Non-pigmented ciliary epithelial cell (primary cell): ENCODE results near the gene FOXP3.
"Not testable (repeated sequence)": the region's sequence is repeated elsewhere in the genome, so short reads cannot be mapped to it uniquely, and the experiment has no call there.

Source experiments
- DNase-seq: peaks from one replicate; pipeline ENCODE4 v3.0.0-alpha.2; 2010; ENCODE audit warnings: low read depth

FOXP3 gene, protein sequence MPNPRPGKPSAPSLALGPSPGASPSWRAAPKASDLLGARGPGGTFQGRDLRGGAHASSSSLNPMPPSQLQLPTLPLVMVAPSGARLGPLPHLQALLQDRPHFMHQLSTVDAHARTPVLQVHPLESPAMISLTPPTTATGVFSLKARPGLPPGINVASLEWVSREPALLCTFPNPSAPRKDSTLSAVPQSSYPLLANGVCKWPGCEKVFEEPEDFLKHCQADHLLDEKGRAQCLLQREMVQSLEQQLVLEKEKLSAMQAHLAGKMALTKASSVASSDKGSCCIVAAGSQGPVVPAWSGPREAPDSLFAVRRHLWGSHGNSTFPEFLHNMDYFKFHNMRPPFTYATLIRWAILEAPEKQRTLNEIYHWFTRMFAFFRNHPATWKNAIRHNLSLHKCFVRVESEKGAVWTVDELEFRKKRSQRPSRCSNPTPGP

DNA sequence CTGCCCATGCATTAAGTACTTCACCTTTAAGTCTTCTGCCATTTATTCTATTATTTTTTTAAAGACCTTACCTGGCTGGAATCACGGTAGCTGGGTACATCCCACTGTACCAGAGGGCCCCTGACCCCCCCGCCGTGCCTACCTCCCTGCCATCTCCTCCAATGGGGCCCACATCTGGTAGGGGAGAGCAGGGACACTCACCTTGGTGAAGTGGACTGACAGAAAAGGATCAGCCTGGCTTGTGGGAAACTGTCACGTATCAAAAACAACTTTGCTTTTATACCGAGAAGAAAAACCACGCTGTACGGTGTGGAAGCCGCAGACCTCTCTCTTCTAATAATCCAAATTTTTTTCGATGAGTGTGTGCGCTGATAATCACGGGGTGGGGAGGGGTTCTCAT, at the start of gene FOXP3:
Gene FOXP3 (minus strand): TSS at position 251 of the 400 bp plus-strand sequence. CDS start 6,205 bp downstream, outside the sequence.
- DNase-seq, result no peak

GRCh38 chrX:49312176-49312575, 47.7 kb upstream of the FOXP3 start:
- no peak for DNase-seq

DNA sequence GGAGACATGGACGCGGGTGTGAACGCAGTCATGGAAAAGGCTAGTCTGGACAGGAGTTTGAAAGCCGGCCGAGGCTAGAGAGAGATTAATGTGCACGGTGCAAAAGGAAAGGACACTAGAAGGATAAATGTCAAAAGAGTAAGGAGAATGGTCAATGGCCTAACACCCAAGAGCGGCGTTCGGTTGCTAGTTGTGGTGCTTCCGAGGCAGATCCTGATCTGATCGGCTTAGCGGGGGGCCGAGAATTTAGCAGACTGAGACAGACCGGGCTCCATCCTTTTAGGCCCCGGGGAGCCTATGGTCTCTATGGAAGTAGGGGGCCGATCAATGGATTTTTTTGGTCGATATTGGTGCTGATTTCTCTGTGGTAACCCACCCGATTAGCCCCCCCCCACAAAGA, 45.9 kb upstream of the FOXP3 start:
- no peak for DNase-seq

GRCh38 chrX:49309401-49309981, 45.0 kb upstream of the FOXP3 start:
- DNase-seq, result no peak

- no peak for DNase-seq
Measured at GRCh38 chrX:49308604-49309269, 44.2 kb upstream of the FOXP3 start.

GRCh38 chrX:49307775-49308174, 43.3 kb upstream of the FOXP3 start:
- DNase-seq, result not testable (repeated sequence)

DNA sequence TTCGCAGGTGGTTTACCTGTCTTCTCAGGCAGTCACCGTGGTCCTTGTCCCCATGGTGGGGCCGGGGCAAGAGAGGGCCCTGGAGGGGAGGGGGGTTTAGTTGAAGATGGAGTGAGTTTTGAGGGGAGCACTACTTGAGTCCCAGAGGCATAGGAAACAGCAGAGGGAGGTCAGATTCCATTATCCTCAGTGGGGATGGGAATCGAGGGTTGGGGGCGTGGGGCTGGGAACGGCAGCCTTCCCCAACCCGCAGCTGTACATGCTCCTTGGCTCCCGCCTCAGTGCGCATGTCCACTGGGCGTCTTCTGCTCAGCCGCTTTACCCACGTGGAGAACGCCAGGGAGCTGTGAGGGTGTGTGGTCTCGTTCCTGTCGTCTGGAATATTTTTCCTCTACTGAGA, 38.8 kb upstream of the FOXP3 start, which contains the start of gene GAGE10:
Gene GAGE10 (plus strand): TSS at position 301 of the 400 bp plus-strand sequence. CDS start 1,214 bp downstream, outside the sequence.
- no peak for DNase-seq

GRCh38 chrX:49300703-49301102, 36.2 kb upstream of the FOXP3 start:
- DNase-seq, result no peak

GRCh38 chrX:49299293-49299692, 34.8 kb upstream of the FOXP3 start:
- not testable (repeated sequence) for DNase-seq

GRCh38 chrX:49292400-49293362, 28.2 kb upstream of the FOXP3 start:
- DNase-seq, result no peak

DNA sequence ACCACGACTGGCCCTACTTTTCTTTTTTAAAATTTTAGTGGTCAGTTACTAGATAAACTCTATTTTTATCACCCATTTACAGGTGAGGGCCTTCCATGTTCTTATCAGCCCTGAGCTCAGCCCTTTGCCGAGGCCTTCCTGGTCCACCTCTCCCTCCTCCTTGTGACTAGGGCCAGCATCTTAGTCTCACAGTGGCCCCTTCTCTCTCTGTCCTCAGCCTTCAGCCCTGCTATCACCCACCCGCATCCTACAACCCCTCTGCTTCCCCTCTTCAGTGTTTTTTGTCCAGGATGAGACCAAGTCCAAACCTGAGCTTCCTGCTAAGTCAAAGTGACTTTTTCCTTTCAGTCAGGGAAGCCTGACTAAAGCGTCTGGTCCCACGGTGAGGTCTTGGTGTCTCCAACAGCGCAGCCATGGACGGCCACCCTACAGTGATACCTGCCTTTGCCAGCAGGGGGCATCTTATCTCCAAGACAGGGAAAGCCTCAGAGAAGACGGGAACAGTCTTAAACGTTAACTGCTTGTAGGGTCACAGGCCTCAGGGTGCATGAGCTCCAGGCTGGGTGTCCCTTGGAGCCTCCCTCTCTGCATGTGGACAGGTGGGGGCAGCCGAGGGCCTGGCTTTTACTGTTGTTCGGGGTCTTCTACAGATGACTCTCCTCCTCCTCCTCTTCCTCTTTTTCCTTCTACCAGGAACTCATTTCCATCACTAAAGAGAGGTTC, 27.3 kb upstream of the FOXP3 start:
- no peak for DNase-seq

DNA sequence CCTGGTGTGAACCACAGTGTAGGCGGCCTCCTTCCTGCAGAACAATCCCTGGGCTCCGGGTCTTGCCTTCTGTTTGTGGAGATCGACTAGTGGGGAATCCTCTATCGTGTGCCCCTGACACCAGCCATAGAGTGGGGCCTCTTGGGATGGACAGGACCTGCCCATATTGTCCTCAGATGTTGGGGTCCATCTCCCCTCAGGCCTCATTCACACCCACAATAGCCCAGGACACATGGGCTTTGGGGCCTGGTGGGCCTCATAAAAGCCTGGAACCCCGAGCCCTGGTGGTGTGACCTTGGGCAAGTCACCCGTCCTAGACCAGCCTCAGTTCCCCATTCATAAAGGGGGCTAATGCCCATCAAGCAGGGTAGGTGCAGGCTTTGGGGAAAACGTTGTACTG, 25.7 kb upstream of the FOXP3 start:
- no peak for DNase-seq

- DNase-seq, result no peak
Measured at GRCh38 chrX:49287665-49288064, 23.2 kb upstream of the FOXP3 start.

DNA sequence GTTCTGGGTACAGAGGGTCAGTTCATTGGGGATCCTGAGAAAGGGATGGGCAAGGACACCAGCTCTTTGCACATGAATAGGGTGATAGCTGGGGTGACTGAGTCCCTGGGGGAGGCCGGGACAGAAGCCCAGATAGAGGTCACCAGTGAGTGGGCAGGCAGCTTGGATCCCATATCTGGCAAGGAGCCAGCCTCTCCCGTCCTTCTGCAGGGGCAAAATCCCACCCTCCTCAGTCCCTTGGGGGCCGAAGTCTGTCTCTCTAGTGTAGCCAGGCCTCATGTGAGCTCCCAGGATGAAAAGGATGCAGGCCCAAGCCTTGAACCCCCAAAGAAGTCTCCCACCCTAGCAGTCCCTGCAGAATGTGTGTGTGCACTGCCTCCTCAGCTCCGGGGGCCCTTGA, 22.1 kb upstream of the FOXP3 start:
- no peak for DNase-seq

DNA sequence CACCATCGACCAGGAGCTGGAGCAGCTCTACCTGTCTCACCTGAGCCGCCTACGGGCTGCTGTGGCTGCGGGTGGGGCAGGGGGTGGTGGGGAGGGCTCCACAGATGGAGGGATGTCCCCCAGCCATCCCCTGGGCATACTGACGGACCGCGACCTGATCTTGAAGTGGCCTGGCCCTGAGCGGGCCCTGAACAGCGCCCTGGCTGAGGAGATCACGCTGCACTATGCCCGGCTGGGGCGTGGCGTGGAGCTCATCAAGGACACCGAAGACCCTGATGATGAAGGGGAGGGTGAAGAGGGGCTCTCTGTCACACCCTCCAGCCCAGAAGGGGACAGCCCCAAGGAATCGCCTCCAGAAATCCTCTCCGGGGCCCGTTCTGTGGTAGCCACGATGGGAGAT, 21.6 kb upstream of the FOXP3 start:
- DNase-seq, result no peak

DNA sequence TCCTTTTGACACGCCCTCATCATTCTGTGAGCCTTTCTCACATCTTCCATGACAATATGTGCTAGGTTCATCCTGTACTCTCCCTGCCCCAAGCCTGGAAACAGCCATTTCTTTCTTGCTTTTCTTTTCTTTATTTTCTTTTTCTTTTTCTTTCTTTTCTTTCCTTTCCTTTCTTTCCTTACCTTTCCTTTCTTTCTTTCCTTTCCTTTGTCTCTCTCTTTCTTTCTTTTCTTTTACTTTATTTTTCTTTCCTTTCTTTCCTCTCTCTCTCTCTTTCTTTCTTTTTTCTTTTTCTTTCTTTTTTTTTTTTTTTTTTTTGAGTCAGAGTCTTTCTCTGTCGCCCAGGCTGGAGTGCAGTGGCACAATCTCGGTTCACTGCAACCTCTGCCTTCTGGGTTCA, 19.7 kb upstream of the FOXP3 start:
- no peak for DNase-seq

- no peak for DNase-seq
Measured at GRCh38 chrX:49282647-49283011, 18.1 kb upstream of the FOXP3 start.

DNA sequence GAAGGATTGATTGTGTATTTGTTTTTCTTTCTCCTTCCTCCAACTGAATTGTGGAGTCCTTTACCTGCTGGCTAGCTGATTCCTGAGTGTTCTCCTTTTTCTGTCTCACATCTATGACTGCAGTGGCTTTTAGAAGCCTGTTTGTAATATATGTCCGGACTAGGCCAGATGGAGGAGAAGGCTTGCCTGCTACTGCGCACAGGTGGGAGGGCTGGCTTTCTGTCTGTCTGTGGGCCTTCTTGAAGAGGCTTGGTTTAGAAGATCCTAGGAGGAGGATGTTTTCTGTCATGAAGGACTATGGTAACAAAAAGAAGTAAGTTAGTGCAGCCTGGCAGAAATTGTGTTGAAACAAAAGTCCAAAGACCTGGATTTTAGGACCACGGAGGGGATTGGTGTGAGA, 13.6 kb upstream of the FOXP3 start:
- DNase-seq, result no peak

- no peak for DNase-seq
Measured at GRCh38 chrX:49277535-49277830, 13.0 kb upstream of the FOXP3 start.

DNA sequence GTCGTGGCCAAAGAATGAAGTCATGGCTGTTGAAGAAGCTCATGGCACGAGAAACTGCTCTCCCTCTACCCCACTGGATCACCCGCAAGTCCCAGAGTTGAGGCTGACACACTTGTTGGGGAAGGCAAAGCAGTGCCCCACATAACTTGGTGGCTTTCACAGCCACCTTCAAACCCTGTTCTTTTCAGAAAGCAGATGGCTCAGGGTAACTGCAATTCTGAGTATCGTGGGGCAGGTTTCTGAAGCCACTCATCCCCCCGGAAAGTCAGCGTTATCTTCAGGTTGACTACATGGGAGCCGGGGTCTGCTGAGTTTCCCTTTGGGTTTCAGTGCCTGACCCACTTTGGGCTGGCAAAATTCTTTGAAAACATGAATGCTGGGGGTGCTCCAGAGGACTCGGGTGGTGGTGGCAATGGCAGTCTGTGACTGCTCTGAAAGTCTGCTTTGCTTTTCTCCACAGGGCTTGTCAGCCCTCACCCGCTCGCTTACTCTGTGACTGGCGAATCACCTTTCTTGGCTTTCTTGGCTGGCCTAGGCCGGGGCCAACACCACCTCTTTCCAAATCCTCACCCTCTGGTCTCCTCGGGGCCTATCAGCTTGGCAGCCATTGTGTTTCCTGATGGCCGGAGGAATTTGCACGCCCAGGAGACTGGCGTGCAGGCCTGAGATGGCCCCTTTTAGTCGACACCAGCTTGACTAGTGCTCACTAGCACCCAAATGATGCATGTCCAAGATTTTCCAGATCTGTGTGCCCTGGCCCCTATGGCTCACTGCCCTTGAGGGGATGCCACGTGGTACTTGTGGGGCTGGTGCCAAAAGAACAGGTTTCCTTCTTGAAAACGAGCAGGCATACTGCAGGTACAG, 12.4 kb upstream of the FOXP3 start:
- no peak for DNase-seq
